NCI-H510A treated with DMSO at 0.1 percent for 48 hours (cell line): ENCODE measurements around the gene ARGFX.
"Not testable (repeated sequence)": the region's sequence is repeated elsewhere in the genome, so short reads cannot be mapped to it uniquely, and the experiment has no call there.

Experiments used
- DNase-seq: peaks from one replicate; lab custom pipeline; 2025; lab: John Stamatoyannopoulos, UW

The ARGFX gene

DNA sequence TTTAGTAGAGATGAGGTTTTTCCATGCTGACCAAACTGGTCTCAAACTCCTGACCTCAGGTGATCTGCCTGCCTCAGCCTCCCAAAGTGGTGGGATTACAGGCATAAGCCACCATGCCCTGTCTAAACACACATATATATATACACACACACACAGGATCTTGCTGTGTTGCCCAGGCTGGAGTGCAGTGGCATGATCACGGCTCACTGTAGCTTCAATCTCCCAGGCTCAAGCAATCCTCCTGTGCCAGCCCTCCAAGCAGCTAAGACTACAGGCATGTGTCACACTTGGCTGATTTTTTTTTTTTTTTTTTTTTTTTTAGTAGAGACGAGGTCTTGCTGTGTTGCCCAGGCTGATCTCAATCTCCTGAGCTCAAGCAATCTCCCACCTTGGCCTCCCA is 32.2 kb downstream of the ARGFX start:
- not testable (repeated sequence) for DNase-seq

DNA sequence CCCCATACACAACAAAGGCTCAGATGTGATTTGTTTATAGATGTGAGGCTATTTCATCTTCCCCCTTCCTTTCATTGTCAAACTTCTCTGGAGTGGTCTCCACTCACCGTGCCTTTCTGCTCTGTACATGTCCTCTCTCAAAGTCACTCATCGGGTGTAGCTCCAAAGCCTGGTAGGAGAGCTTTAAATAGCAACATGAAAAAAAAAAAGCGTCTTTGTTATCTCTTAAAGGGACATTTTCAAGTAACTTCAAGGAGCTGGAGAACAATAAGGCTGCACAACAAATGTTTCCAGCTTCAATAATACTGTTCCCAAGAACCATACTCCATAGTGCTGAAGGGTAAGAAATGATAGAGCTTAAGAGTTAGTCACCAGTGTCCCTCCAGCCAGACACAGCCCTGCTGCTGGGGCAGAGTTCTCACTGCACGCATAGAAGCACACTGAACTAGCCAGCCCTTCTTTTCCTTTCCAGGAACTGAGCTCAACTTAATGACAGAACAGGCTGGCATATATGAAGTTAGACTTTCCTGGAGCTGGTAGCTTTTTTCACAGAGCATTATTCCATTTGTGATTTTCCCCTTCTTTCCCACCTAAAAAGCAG is 33.6 kb downstream of the ARGFX start:
- no peak for DNase-seq

DNA sequence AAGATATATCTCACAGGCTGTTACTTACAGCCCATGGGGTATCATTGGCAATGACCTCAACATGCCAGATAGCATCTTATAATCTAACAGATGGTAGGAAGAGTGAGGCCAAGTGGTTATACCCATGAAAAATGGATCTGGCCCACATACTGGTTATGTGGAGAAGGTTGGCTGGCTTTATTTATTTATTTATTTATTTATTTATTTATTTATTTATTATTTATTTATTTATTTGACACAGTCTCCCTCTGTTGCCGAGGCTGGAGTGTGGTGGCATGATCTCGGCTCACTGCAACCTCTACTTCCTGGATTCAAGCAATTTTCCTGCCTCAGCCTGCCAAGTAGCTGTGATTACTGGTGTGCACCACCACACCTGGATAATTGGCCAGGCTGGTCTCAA is 37.0 kb downstream of the ARGFX start:
- no peak for DNase-seq

DNA sequence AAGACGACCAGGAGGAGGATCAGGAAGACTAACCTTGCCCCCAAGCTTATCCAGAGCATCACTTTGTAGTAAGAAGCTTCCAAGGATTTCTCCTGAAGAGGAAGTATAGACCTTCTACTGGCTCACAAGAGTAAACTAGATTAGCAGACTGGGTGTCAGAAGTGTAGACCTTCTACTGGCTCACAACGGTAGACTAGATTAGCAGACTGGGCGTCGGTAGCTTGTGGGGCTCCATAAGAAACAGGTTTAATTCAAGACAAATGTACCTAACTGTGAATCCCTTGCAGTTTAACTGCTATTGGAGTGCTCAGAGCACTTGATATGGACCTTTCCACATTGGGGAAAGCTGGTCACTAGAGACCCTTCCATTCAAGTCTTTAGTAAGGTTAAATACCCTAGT is 38.4 kb downstream of the ARGFX start:
- DNase-seq, result no peak
